AG09309 (cell line): ENCODE measurements around the gene TBXAS1.
A peak's percentile ranks its signal among the peaks of the same experiment; 100 is the strongest.

Experiments
- DNase-seq: peaks from one replicate; pipeline ENCODE4 v3.0.0-alpha.2; 2010; ENCODE audit warnings: low read depth
- H3K4me3 ChIP-seq: 2 replicates; pipeline ENCODE4 v1.5.1; 2011; ENCODE audit warnings: mild to moderate bottlenecking, low read depth, low read length, moderate library complexity; ENCODE audit not compliant: control insufficient read depth
- CTCF ChIP-seq: IDR thresholded peaks from 2 replicates; pipeline ENCODE4 v1.5.1; 2011; ENCODE audit warnings: mild to moderate bottlenecking, low read depth, low read length, inconsistent platforms; ENCODE audit not compliant: insufficient read depth, control insufficient read depth; ENCODE audit errors: missing control alignments

Gene TBXAS1

GRCh38 chr7:139851770-139852481 is 22.9 kb downstream of the TBXAS1 start:
- no peak for DNase-seq
- H3K4me3 ChIP-seq: no peak overlapping the region
- TF ChIP-seq CTCF: no peak

GRCh38 chr7:139852482-139852845 is 23.4 kb downstream of the TBXAS1 start:
- no peak for TF ChIP-seq CTCF
- DNase-seq: no peak

GRCh38 chr7:139853506-139854123 is 24.6 kb downstream of the TBXAS1 start:
- no peak for DNase-seq
- no peak overlapping the region for H3K4me3 ChIP-seq
- TF ChIP-seq CTCF: no peak

More at GRCh38 chr7:139852482-139852845, 23.4 kb downstream of the TBXAS1 start:
- H3K4me3 ChIP-seq: no peak overlapping the region

GRCh38 chr7:139854124-139854511 is 25.1 kb downstream of the TBXAS1 start:
- peak; percentile 52 for DNase-seq
- TF ChIP-seq CTCF: no peak
- no peak overlapping the region for H3K4me3 ChIP-seq

- TF ChIP-seq CTCF: no peak
- no peak overlapping the region for H3K4me3 ChIP-seq
- DNase-seq: no peak
Observed at GRCh38 chr7:139854803-139855497, 25.9 kb downstream of the TBXAS1 start.

- no peak for DNase-seq
- H3K4me3 ChIP-seq: no peak overlapping the region
- no peak for TF ChIP-seq CTCF
Observed at GRCh38 chr7:139855498-139856270, 26.6 kb downstream of the TBXAS1 start.
